Measurements from ENCODE around the gene EVX2.

DNA sequence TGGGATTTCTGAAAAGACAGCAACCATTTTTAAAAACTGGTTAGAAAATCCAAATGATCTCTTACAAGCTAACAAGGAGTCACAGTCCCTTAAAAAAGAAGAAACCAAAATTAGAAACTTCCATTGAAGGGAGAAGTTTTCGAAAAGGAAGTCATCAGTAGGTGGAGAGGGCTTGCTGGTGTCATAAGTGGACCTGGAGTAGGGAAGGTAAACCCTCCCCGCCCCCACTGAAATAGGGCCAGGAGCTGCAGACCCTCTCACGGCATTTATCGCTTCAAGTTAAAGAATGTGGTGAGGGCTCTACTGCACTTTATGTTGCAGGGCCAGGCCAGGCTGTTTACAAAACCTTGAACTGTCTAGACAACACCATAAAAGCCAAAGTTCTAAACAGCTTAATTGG is 26.2 kb upstream of the EVX2 start:
- TF ChIP-seq GTF2F1 (IDR thresholded peaks at IDR 0.05; ENCODE audit: low read length) (no peak), DR1 (CRISPR knock-in tag; IDR thresholded peaks at IDR 0.05) (no peak), SP2 (CRISPR knock-in tag; IDR thresholded peaks at IDR 0.05) (no peak), ZNF703 (CRISPR knock-in tag; IDR thresholded peaks at IDR 0.05; ENCODE audit: borderline replicate concordance) (no peak), ZNF766 (CRISPR knock-in tag; IDR thresholded peaks at IDR 0.05; ENCODE audit: borderline replicate concordance) (no peak), ZBTB8A (CRISPR knock-in tag; IDR thresholded peaks at IDR 0.05; ENCODE audit: borderline replicate concordance, low read depth) (no peak), ZNF841 (CRISPR knock-in tag; IDR thresholded peaks at IDR 0.05; ENCODE audit: borderline replicate concordance) (no peak)
- TF ChIP-seq, protein P1, sequence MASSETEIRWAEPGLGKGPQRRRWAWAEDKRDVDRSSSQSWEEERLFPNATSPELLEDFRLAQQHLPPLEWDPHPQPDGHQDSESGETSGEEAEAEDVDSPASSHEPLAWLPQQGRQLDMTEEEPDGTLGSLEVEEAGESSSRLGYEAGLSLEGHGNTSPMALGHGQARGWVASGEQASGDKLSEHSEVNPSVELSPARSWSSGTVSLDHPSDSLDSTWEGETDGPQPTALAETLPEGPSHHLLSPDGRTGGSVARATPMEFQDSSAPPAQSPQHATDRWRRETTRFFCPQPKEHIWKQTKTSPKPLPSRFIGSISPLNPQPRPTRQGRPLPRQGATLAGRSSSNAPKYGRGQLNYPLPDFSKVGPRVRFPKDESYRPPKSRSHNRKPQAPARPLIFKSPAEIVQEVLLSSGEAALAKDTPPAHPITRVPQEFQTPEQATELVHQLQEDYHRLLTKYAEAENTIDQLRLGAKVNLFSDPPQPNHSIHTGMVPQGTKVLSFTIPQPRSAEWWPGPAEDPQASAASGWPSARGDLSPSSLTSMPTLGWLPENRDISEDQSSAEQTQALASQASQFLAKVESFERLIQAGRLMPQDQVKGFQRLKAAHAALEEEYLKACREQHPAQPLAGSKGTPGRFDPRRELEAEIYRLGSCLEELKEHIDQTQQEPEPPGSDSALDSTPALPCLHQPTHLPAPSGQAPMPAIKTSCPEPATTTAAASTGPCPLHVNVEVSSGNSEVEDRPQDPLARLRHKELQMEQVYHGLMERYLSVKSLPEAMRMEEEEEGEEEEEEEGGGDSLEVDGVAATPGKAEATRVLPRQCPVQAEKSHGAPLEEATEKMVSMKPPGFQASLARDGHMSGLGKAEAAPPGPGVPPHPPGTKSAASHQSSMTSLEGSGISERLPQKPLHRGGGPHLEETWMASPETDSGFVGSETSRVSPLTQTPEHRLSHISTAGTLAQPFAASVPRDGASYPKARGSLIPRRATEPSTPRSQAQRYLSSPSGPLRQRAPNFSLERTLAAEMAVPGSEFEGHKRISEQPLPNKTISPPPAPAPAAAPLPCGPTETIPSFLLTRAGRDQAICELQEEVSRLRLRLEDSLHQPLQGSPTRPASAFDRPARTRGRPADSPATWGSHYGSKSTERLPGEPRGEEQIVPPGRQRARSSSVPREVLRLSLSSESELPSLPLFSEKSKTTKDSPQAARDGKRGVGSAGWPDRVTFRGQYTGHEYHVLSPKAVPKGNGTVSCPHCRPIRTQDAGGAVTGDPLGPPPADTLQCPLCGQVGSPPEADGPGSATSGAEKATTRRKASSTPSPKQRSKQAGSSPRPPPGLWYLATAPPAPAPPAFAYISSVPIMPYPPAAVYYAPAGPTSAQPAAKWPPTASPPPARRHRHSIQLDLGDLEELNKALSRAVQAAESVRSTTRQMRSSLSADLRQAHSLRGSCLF (CRISPR knock-in tag; IDR thresholded peaks at IDR 0.05; ENCODE audit: borderline replicate concordance): no peak
- TF ChIP-seq, protein P2, sequence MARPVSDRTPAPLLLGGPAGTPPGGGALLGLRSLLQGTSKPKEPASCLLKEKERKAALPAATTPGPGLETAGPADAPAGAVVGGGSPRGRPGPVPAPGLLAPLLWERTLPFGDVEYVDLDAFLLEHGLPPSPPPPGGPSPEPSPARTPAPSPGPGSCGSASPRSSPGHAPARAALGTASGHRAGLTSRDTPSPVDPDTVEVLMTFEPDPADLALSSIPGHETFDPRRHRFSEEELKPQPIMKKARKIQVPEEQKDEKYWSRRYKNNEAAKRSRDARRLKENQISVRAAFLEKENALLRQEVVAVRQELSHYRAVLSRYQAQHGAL (CRISPR knock-in tag; IDR thresholded peaks at IDR 0.05; ENCODE audit: not compliant biosample characterization): no peak

Measured in HepG2 (cell line).